COLO668 (cell line): Measurements from ENCODE around the gene CLIC1.

Source experiments
- DNase-seq: peaks from one replicate; lab custom pipeline; 2025; ENCODE audit not compliant: unreplicated experiment; lab: John Stamatoyannopoulos, UW

The CLIC1 gene

DNA sequence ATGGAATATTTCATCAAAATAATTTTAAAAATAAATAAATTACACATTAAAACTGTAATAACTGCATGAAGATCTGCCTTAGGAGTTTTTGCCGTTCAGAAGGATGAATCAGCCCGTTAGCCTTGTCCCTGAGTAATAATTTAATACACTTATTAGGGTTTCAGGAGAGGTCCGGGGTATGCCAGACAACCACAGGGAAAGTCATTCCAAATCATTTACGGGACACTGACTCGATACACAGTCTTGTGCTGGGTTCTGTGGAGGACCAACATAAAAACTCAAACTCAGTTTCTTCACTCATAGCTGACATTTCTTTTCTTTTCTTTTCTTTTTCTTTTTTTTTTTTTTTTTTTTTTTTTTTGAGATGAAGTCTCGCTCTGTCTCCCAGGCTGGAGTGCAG lies 30.4 kb downstream of the CLIC1 start:
- no peak for DNase-seq

DNA sequence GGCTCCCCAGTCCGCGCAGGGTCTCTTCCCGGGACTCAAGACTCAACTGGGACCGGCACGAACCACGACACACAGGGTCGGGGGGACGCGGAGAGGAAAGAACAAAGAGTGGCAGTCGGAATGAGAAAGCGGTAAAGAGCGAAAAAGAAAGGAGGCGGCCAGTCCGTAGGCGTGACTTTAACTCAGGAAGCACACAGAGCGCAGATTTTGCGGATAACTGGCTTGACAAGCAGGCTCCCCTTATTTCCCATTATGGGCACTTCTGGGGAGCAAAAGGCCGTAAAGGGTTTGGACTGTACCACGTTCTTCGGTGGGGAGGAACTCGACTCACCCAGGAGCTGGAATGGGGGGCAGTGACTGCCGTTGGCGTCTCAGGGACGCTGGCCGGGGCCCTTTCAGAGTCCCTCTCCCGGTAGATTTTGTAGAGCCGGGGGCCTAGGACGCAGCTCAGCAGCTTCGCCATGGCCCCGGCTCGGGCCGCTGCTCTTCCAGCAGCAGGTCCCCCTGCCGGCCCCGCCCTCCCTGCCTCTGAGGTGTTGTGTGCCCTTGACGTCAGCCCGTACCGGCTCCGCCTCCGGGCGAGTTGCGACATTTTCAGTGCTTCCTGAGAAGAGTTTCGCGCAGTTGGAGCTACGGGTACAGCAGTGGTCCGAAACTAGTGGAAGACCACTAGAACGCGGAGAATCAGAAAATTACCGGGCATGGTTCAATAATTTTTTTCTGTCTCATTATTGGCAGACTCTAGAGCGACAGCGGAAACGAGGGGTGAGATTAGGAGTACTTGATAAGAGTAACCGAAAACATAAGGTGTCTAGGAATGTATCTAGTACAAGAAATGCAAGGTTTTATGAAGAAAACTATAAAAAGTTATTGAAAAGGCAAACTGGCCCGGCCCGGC lies 33.3 kb downstream of the CLIC1 start, which contains the start of gene ABHD16A:
Gene ABHD16A, minus strand, starts transcription at position 506 of the 898 bp plus-strand sequence. Its CDS starts 43 bp downstream, at position 463.
- DNase-seq, result peak; percentile 95

DNA sequence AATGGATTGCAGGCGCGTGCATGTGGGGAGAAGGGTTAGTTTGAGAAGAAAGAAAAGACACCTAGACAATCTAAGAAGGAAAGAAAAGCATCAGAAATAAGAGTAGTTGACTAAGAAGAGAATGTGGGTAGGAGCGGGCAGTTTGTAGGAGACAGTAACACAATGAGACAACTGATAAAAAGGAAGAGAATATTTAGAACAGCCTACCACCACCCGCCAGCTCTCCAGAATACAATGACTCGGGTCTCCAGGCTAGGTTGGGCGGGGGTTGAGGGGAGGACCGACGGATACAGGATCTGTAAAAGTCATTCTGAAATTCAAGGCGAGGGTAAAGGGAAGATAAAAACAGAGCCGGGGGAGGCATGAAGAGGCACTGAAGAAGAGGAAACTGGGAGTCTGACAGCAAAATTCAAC lies 33.9 kb downstream of the CLIC1 start:
- DNase-seq, result no peak

DNA sequence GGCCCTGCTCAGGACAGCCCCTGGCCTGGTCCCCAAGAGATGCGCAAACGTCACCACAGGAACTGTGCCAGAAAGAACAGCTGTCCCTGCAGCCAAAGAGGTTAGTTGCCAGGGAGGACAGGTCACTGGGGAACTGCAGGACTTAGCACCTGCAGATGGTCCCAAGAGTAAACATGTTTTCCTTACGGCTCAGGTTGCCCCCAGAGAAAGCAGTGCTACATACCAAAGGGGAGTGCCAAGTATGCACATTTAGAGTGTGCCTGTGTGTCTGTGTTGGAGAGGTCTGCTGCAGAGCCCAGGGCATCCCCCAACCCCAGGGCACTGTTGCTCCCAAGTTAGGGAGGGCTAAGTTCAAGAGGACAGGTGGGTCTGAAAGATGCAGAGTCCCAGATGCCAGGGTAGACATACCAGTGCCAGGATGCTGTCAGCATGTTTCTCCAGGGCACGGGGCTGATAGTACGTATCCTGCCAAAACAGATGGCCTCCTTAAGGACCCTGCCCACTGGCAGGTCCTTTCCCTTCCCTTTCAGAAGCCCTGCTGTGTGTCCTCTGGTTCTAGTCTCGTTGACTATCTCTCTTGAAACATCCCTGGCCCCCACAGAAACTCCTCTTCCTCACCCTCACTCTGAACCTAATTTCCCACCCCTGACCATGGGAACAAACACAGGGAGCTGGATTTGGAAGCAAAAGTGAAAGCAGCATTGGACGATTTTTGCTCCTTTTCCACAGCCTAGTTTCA lies 34.5 kb downstream of the CLIC1 start:
- peak; percentile 39 for DNase-seq

DNA sequence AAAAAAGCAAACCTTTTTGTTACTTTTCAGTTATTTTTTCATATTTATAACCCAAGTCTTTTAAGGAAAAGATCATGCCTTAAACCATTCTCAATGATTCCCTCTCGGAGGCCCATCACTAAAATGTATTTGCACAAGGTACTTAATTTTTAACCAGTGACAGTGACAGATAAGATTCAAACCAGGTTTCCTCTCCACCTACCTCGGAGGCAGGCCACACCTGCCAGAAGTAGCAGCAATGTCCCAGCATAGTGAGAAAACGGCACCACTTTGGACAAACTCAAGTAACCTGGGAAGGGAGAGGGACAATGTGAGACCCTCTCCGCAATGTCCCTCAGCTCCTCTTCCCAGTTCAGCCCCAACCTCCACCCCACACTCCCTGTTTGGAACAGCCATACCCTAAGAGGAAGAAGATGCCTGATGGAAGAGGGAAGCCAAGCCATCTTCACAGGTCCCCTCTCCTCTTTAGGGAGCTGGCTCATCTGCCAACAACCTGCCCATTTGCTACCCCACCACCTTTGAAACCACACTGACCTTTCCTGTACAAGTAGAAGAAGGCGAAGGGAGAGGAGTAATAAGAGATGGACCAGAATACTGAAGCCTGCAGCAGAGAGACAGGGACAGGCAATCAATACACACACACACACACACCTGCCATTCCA lies 35.5 kb downstream of the CLIC1 start:
- no peak for DNase-seq

DNA sequence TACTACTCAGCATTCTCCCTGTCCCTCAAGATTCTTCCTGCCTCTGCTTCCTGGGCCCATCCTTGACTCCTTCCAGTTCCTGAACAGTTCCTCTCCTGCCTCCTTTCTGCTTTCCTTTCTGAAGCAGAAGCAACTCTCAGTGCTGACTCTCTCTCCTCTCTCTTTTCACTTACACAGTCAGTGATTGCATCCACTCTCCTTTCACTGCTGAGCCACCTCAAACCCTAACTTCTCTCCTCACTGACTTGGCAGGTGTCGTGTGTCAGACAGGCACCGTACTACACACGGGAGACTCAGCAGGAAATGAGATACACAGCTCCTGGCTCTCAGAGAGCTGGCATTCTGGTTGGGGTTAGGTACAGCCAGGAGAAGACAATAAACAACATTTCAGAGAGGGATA lies 38.8 kb downstream of the CLIC1 start:
- no peak for DNase-seq

DNA sequence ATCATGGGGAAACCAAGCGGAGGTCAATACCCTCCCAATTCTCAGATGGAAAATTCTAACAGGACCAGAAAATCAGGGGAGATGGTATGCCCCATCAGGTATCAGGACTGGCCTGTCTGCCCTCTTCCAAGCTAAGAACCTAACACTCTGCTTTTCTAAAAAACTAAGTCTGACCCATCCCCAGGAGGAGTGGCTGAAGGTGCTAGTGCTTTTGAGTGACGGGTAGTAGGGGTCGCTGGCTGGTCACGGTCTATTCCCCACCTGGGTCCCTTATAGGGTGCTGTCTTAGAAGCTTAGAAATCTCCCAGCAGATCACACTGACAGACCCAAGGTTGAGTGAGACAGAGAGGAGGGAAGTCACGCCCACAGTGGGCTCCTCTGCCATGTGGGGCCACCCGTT lies 42.8 kb downstream of the CLIC1 start:
- no peak for DNase-seq

DNA sequence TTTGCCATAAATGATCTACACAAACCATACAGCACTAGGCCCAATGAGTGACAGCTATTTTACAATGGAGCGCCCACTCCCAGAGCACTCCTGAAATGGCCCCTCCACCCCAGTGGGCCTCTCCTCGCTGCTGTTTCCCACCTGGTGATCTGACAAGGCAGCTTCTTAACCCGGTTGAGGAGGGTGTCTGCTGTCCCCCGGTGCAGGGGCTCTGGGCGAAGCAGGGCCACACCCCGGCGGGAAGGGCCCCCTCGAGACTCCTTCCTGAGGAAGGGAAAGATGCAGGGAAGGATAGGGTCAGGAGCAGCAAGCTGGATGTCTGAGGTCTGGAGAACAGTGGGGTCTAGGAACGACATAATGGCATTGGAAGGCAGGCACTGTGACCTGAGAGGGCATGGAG lies 43.4 kb downstream of the CLIC1 start:
- DNase-seq, result no peak

DNA sequence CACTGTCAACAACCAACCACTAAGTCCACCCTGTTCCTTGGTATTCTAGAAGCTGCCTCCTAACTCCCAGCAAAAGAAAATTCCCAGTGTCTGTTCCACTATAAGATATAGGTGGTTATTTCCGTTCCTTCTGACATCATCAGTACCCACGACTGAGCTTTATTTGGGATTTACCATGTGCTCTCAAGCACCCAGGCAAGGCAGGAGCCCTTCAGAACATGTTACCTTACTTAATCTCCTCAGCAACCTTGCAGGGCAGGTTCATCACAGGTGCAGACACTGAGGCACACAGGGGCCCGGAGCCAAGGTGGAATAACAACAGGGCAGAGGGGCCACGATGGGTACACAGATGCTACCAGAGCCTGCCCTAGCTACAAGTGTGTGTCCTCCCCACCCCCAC lies 44.0 kb downstream of the CLIC1 start:
- no peak for DNase-seq

DNA sequence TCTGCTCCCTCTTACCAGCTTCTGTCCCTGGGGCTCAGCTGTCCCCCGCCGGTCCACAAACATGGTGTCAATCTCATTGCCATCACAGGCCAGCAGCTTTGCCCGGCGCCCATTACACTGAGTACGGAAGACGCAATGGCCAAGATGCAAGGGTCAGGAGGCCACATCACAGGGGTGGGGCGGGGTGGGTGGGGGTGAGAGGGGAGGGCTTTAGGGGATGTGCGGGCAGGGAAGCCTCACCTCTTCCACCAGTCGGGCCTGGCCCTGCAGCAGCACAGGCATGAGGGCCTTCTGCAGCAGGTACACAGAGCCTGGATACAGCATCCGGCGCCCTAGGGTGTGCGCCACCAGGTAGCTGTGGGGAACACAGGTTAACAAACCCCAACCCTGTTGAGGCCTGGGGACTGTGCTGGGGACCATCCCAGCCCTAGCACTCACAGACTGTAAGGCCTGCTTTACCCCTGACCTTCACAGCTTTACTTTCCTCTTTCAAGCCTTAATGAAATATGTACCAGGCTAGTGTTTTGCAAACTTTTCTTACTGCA lies 44.7 kb downstream of the CLIC1 start:
- DNase-seq, result no peak

DNA sequence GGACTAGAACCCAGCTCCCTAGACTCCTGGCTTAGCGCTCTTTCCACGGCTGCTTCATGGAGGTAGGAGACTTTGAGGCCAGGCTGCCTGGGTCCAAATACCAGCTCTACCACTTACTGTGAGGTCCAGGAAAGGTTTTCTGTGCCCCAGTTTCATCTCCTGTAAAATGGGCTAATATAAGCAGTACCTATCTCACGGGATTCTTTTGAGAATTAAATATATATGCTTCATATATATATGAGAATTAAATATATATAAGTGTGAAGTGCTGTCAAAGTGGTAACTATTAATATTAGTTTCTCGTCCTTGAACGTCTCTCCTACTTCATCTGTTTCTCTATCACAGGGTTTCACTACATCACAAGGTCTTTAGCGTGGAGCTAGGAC lies 45.3 kb downstream of the CLIC1 start:
- DNase-seq, result no peak

DNA sequence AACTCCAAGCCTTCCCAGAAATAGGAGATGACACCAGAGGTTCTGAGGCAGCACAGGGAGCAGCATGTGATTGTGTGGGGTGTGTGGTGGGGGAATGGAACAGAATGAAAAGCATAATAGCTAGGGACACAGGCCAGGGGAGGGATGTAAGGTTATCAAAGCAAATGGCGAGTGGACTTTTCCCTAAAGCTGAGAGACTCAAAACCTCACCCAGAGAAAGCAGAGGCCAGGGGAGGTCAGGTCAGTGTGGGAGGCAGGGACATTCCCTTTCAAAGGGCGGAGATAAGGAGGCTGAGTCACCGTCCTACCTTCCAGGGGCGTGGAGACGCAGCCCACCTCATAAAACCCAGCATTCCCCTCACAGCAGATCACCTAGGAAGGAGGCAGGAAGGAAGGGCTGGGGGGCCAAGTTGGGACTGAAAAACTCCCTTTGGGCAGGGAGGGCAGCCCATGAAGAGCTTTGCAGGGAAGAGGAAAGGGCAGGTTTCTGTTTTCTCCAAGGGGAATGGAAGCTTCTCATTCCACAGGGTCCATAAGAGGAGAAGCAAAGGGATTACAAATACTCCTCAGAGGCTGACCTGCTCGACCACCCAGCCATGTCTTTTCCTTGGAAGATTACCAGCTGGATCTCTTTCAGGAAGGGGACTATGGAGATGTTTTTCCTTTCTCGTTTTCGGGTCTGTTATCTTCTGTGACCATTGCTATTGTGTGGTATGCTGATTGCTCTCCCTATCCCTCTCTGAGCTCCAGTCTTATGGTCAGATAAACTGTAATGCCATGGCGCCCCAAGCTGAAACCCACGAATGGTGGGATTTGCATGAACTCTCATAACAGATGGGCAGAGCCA lies 45.9 kb downstream of the CLIC1 start:
- no peak for DNase-seq

DNA sequence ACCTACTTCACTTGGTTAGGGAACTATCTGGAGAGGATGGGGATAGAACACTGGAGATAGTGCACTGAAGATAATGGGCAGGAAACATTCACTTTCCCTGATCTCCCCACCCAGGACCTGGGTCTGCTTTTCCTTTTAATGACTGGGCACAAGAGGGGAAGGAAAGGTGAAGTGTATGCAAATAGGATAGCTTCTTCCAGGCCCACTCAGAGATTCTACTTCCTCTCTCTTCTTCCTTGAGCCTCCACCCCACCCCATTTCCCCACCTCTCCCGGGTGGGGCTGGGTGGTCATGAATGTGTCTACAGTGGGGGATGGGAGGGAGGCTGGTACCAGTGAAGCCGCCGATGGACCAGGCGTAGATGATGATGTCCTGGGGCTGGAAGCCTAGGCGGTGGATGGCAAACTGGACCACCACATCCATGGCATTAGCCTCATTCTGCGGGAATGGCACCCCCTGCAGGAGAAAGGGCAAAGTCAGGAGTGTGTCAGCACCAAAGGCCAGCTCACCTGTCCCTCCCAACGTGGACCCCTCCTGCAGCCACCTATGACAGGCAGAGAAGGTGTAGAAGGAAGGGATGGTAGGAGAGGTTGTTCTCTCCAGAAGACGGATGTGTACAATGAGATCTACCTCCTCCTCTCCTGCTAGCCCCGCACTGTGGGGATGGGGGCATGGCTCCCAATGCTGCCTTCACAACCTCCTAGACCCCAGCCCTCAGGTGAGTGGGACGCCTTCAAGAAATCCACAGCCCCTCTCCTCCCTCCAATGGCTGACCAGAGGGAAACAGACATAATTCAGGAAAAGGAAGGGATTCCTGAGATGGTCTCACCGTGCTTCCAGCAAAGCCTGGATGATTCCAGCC lies 46.9 kb downstream of the CLIC1 start:
- DNase-seq, result peak; percentile 2

DNA sequence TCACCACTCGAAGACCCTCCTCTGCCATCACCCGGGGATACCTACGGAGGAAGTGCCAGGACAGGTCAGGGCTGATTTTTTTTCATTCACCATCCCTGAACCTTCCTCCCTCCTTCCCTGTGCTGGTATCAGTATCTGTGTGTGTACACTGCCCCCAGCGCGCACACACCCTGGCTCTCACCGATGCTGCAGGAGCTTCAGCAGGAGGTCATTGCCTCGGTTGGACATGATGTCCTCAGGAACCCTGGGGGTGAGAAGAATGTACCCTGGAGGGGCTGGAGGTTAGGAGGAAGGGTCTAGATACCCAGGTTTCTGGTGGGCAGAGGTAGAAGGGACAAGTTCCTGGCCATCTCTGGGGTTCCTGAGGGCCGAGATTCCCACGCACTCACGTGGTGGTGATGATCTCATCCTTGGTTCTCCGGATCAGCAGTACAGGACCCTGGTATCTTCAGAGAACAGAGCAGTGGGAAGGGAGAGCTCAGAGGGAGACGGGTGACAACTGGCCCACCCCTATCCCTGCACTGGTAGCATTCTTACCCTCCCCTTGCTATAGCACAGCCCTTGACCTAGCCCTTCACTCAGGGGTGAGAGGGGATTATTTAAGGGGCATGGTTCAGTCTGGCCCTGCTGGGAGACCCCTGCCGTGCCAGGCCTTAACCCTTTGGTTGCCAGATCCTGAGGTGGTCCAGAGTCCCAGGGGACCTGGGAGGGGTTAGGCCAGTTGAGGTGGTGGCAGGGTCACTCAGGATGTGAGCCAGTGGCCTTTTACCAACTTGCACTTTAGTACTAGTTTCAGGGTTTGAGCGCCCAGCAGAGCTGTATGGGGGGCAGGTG lies 48.3 kb downstream of the CLIC1 start:
- DNase-seq, result no peak

DNA sequence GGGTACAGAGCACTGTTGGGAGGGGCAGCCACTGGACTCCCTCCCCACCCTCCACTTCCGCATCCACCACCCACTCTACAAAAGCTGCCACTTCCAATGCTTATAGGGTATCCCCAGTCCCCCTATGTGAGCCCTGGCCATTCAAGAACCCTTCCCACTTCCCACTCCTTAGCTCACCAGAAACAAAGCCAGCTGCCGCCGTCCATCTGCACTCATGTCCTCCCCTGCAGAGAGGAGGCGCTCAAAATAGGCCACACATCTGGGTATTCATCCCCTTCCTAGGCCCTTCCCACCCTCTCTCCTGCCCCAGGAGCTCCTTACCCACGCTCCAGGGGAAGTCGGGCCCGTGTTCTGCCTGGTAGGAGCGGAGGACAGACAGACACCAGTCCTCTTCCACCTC lies 49.0 kb downstream of the CLIC1 start:
- DNase-seq, result no peak

DNA sequence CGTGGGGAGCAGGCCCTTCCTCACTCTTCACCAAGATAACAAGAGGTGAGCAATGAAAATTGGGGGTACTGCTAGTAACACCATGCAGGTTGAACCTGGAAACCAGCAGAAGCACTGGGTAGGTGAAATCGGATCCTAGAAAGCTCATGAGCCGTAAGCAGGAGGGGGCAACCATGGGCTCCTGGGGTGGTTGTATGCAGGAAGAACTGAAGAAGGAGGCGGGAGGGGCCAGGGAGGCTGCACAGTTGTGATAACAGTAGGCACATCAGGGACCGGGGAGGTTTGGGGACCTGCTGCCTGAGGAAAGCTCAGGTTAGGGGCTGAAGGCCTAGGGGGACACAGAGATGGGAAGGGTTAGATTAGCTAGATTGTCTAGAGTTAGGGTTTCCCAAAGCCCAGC lies 49.8 kb downstream of the CLIC1 start:
- DNase-seq, result no peak

DNA sequence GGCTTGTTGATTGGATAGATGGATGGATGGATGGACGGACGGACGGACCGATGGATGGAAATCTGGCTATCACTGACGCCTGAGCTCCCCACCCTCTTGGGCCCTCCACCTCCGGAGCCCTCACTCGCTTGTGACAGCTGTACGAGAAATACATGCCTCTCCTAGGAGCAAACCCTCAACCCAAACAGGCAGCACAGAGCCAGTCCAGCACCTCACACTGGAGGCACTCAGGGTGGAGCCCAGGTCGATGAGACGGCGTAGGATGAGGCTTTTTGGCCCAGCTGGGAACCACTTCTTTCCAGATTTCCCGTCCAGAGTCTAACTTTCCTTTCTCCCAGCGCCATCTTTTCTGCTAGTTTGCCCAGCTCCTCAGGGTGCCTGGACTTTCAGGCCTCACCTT lies 52.7 kb downstream of the CLIC1 start:
- DNase-seq, result no peak

DNA sequence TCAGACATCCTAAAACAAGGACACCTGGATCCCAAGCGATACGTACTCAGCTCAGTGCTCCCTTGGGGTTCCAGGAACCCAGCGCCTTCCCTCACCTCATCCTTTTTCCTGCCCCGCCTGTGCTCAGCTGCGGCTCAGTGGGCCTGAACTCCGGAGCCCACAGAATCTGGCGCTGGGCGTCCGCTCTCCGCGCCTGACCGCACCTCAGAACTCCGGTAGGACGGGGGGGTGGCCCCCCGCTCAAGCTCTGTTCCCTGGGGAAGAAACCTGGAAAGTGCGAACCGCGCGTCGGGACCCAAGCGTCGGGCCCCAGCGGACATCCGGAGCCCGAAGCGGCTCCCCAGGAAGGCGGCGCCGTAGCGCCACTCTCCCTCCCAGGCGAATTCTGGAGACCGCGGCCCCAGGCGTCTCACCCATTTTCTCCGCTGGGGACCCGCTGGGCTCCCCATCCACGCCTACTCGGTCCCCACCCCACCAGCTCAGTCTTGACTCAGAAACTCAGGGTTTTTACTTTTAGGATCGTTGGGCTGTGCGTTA lies 55.1 kb downstream of the CLIC1 start:
- DNase-seq, result peak; percentile 54
